Activated naive CD4-positive, alpha-beta T cell treated with anti-CD3 and anti-CD28 coated beads for 36 hours (primary cell): Measurements from ENCODE around the gene SIK2. TPM values are rescaled to one million over a fixed set of nuclear protein-coding genes. Genes with fewer than 3 reads are reported as not detected.

Experiments used
- CTCF ChIA-PET: fragments of 350-600 bp; sonication (Branson Sonifier 250); formaldehyde crosslinking; loops from one replicate; lab custom pipeline; 2021; ENCODE audit warnings: antibody characterized with exemption; lab: Charles Lee
- DNase-seq: peaks from one replicate; pipeline ENCODE4 v3.0.0-alpha.2; 2020
- H3K27ac Mint-ChIP-seq: one replicate; pipeline ENCODE4 v1.8.0; 2021; ENCODE audit warnings: mild to moderate bottlenecking, mixed read lengths
- H3K27me3 Mint-ChIP-seq: one replicate; pipeline ENCODE4 v1.8.0; 2021; ENCODE audit warnings: low read depth, mixed read lengths
- H3K36me3 Mint-ChIP-seq: one replicate; pipeline ENCODE4 v1.8.0; 2021; ENCODE audit warnings: low read depth, mixed read lengths
- H3K4me1 Mint-ChIP-seq: one replicate; pipeline ENCODE4 v1.8.0; 2021; ENCODE audit warnings: low read depth, mixed read lengths
- H3K4me3 Mint-ChIP-seq: one replicate; pipeline ENCODE4 v1.8.0; 2021; ENCODE audit warnings: mild to moderate bottlenecking, moderate library complexity, mixed read lengths
- H3K9me3 Mint-ChIP-seq: one replicate; pipeline ENCODE4 v1.8.0; 2021; ENCODE audit warnings: mixed read lengths
- intact Hi-C: fragments of 100-400 bp; cut with micrococcal nuclease; formaldehyde crosslinking; loops from one replicate; pipeline ENCODE4 v1.15.1; 2023
- total RNA-seq, 2 experiments: library from RNA; stranded (reverse); gene quantifications; one replicate each; pipeline ENCODE4 v1.2.3, GENCODE V29; 2021

Gene SIK2
- total RNA-seq, 2 experiments from 2014 or later, result 3.5 to 3.8 TPM

- intact Hi-C loops, result loop anchor here (5.0 to 10.0 kb wide), 3 partner anchors 418 to 716 kb away; partner anchors contain the start of gene BCO2
- H3K9me3 Mint-ChIP-seq, result no peaks in the 10 kb centered on the region
- H3K27me3 Mint-ChIP-seq, result peaks cover 2% of the 10 kb centered on the region
- no peaks in the 10 kb centered on the region for H3K4me1 Mint-ChIP-seq
- no peak overlapping the region for H3K27ac Mint-ChIP-seq
- DNase-seq, result no peak
- CTCF ChIA-PET, result interaction anchor here (0.6 to 2.0 kb wide), 14 partner anchors 11 to 279 kb away, joined by 3 to 15 read pairs (median 4); no protein-coding TSS in a partner anchor
- H3K4me3 Mint-ChIP-seq, result no peak overlapping the region
- no peaks in the 10 kb centered on the region for H3K36me3 Mint-ChIP-seq
Observed at GRCh38 chr11:111566324-111566723, 35.9 kb upstream of the SIK2 start.

- H3K27ac Mint-ChIP-seq, result no peak overlapping the region
- H3K36me3 Mint-ChIP-seq, result no peaks in the 10 kb centered on the region
- CTCF ChIA-PET, result no interaction called here
- H3K4me3 Mint-ChIP-seq, result no peak overlapping the region
- intact Hi-C loops, result loop anchor here (5.0 to 10.0 kb wide), 3 partner anchors 415 to 713 kb away; partner anchors contain the start of gene BCO2
- H3K9me3 Mint-ChIP-seq, result no peaks in the 10 kb centered on the region
- no peaks in the 10 kb centered on the region for H3K4me1 Mint-ChIP-seq
- DNase-seq, result no peak
- no peaks in the 10 kb centered on the region for H3K27me3 Mint-ChIP-seq
Observed at GRCh38 chr11:111569476-111569875, 32.8 kb upstream of the SIK2 start.

- CTCF ChIA-PET, result interaction anchor here (0.6 kb wide), 1 partner anchor 329 kb away, joined by 6 read pairs; no protein-coding TSS in a partner anchor
- Mint-ChIP-seq H3K27ac (no peak overlapping the region), H3K4me1 (no peaks in the 10 kb centered on the region), H3K27me3 (no peaks in the 10 kb centered on the region), H3K9me3 (no peaks in the 10 kb centered on the region), H3K4me3 (no peak overlapping the region), H3K36me3 (no peaks in the 10 kb centered on the region)
- no peak for DNase-seq
- intact Hi-C loops, result no loop called here
Observed at GRCh38 chr11:111570796-111571195, 31.5 kb upstream of the SIK2 start.

GRCh38 chr11:111571829-111572501 is 30.3 kb upstream of the SIK2 start:
- H3K4me1 Mint-ChIP-seq, result no peaks in the 10 kb centered on the region
- no peaks in the 10 kb centered on the region for H3K27me3 Mint-ChIP-seq
- CTCF ChIA-PET, result interaction anchor here (0.9 to 1.3 kb wide), 2 partner anchors 12 to 15 kb away, joined by 4 to 5 read pairs; no protein-coding TSS in a partner anchor
- no peaks in the 10 kb centered on the region for H3K9me3 Mint-ChIP-seq
- no peak overlapping the region for H3K4me3 Mint-ChIP-seq
- no peaks in the 10 kb centered on the region for H3K36me3 Mint-ChIP-seq
- no peak for DNase-seq
- intact Hi-C loops, result no loop called here
- H3K27ac Mint-ChIP-seq, result no peak overlapping the region

- Mint-ChIP-seq H3K9me3 (no peaks in the 10 kb centered on the region), H3K27me3 (no peaks in the 10 kb centered on the region), H3K4me3 (no peak overlapping the region), H3K27ac (no peak overlapping the region), H3K36me3 (no peaks in the 10 kb centered on the region), H3K4me1 (no peaks in the 10 kb centered on the region)
- intact Hi-C loops, result no loop called here
- CTCF ChIA-PET, result interaction anchor here (0.9 to 1.3 kb wide), 2 partner anchors 11 to 15 kb away, joined by 4 to 5 read pairs; no protein-coding TSS in a partner anchor
- DNase-seq, result no peak
Observed at GRCh38 chr11:111572581-111572980, 29.7 kb upstream of the SIK2 start.

GRCh38 chr11:111573821-111574249 is 28.4 kb upstream of the SIK2 start:
- H3K4me1 Mint-ChIP-seq, result no peaks in the 10 kb centered on the region
- H3K27me3 Mint-ChIP-seq, result no peaks in the 10 kb centered on the region
- intact Hi-C loops, result no loop called here
- no peak overlapping the region for H3K27ac Mint-ChIP-seq
- no peaks in the 10 kb centered on the region for H3K9me3 Mint-ChIP-seq
- H3K36me3 Mint-ChIP-seq, result no peaks in the 10 kb centered on the region
- H3K4me3 Mint-ChIP-seq, result no peak overlapping the region
- CTCF ChIA-PET, result interaction anchor here (1.1 kb wide), 2 partner anchors 202 to 239 kb away, joined by 3 to 4 read pairs; no protein-coding TSS in a partner anchor
- no peak for DNase-seq

- Mint-ChIP-seq H3K27me3 (no peaks in the 10 kb centered on the region), H3K36me3 (no peaks in the 10 kb centered on the region), H3K9me3 (no peaks in the 10 kb centered on the region), H3K4me1 (no peaks in the 10 kb centered on the region), H3K4me3 (peak overlapping the region; percentile 30), H3K27ac (no peak overlapping the region)
- CTCF ChIA-PET, result interaction anchor here (1.1 kb wide), 2 partner anchors 201 to 238 kb away, joined by 3 to 4 read pairs; no protein-coding TSS in a partner anchor
- intact Hi-C loops, result loop anchor here (1.0 kb wide), 1 partner anchor 120 kb away; no protein-coding TSS in a partner anchor
- peak; percentile 12 for DNase-seq
Observed at GRCh38 chr11:111574373-111575225, 27.6 kb upstream of the SIK2 start.

GRCh38 chr11:111575740-111576139 is 26.5 kb upstream of the SIK2 start:
- CTCF ChIA-PET, result interaction anchor here (0.6 kb wide), 1 partner anchor 299 kb away, joined by 4 read pairs; no protein-coding TSS in a partner anchor
- no peak for DNase-seq
- Mint-ChIP-seq H3K4me3 (no peak overlapping the region), H3K36me3 (no peaks in the 10 kb centered on the region), H3K9me3 (no peaks in the 10 kb centered on the region), H3K27ac (no peak overlapping the region), H3K4me1 (peaks cover under 1% of the 10 kb centered on the region), H3K27me3 (no peaks in the 10 kb centered on the region)
- intact Hi-C loops, result loop anchor here (1.0 kb wide), 1 partner anchor 121 kb away; no protein-coding TSS in a partner anchor

- H3K27ac Mint-ChIP-seq, result no peak overlapping the region
Observed at GRCh38 chr11:111577821-111578220, 24.4 kb upstream of the SIK2 start.

GRCh38 chr11:111581341-111581740 is 20.9 kb upstream of the SIK2 start:
- DNase-seq, result no peak
- Mint-ChIP-seq H3K9me3 (no peaks in the 10 kb centered on the region), H3K27me3 (peaks cover 2% of the 10 kb centered on the region), H3K4me3 (no peak overlapping the region), H3K27ac (no peak overlapping the region), H3K4me1 (peaks cover 3% of the 10 kb centered on the region), H3K36me3 (no peaks in the 10 kb centered on the region)
- CTCF ChIA-PET, result no interaction called here
- intact Hi-C loops, result no loop called here

More at GRCh38 chr11:111577821-111578220, 24.4 kb upstream of the SIK2 start:
- H3K36me3 Mint-ChIP-seq, result no peaks in the 10 kb centered on the region
- peaks cover 3% of the 10 kb centered on the region for H3K4me1 Mint-ChIP-seq
- H3K27me3 Mint-ChIP-seq, result no peaks in the 10 kb centered on the region
- no peaks in the 10 kb centered on the region for H3K9me3 Mint-ChIP-seq
- intact Hi-C loops, result no loop called here
- DNase-seq, result no peak
- CTCF ChIA-PET, result interaction anchor here (0.9 to 1.8 kb wide), 2 partner anchors 11 to 122 kb away, joined by 4 to 6 read pairs; no protein-coding TSS in a partner anchor
- no peak overlapping the region for H3K4me3 Mint-ChIP-seq

- H3K4me3 Mint-ChIP-seq, result no peak overlapping the region
- H3K27ac Mint-ChIP-seq, result no peak overlapping the region
- no peak for DNase-seq
- H3K36me3 Mint-ChIP-seq, result no peaks in the 10 kb centered on the region
- H3K27me3 Mint-ChIP-seq, result peaks cover 2% of the 10 kb centered on the region
- no peaks in the 10 kb centered on the region for H3K9me3 Mint-ChIP-seq
- peaks cover 3% of the 10 kb centered on the region for H3K4me1 Mint-ChIP-seq
- intact Hi-C loops, result no loop called here
- CTCF ChIA-PET, result interaction anchor here (0.7 kb wide), 1 partner anchor 14 kb away, joined by 10 read pairs; no protein-coding TSS in a partner anchor
Observed at GRCh38 chr11:111582163-111582562, 20.1 kb upstream of the SIK2 start.

GRCh38 chr11:111582881-111583280 is 19.4 kb upstream of the SIK2 start:
- Mint-ChIP-seq H3K4me1 (peaks cover 3% of the 10 kb centered on the region), H3K4me3 (no peak overlapping the region), H3K27ac (no peak overlapping the region), H3K36me3 (no peaks in the 10 kb centered on the region), H3K9me3 (no peaks in the 10 kb centered on the region), H3K27me3 (peaks cover 2% of the 10 kb centered on the region)
- CTCF ChIA-PET, result interaction anchor here (1.2 to 1.3 kb wide), 2 partner anchors 37 to 197 kb away, joined by 3 to 4 read pairs; no protein-coding TSS in a partner anchor
- intact Hi-C loops, result no loop called here
- DNase-seq, result no peak
